HCT116 (cell line): ENCODE results near the gene DIDO1.

Source experiments
- EGR1 ChIP-seq: IDR thresholded peaks from 2 replicates; pipeline ENCODE4 v1.6.1; 2012; ENCODE audit warnings: low read depth
- SIN3A ChIP-seq: IDR thresholded peaks from 2 replicates; pipeline ENCODE4 v1.6.1; 2012; ENCODE audit warnings: low read depth

- TF ChIP-seq SIN3A (no peak), EGR1 (no peak)
These were observed 43.9 kb downstream of the DIDO1 start for GRCh38 chr20:62882426-62882825.
